Raji (cell line): ENCODE results near the gene HERC3.

Source experiments
- POLR2A ChIP-seq: IDR thresholded peaks from 2 replicates; pipeline ENCODE4 v1.6.1; 2011; ENCODE audit warnings: low read depth, low read length, control low read depth; ENCODE audit not compliant: insufficient read depth

HERC3 gene

DNA sequence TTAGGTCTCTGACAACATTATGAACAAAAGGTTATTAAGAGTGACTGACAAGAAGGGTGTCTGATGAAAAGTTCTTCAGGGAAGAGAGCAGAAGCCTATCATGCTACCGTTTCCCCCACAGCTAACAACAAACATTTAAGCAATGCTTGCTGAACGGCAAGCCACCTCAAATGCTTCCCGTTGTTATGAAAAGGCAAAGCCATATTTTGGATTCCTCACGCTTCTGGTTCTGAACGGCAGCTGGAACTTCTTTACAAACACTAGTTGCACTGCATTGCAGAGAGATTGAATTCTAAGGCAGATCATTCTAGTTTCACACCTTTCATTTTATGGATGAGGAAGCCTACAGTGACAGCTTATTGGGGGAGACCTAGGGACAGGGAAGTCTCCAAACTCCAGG lies 153.9 kb downstream of the HERC3 start:
- no peak for TF ChIP-seq POLR2A

DNA sequence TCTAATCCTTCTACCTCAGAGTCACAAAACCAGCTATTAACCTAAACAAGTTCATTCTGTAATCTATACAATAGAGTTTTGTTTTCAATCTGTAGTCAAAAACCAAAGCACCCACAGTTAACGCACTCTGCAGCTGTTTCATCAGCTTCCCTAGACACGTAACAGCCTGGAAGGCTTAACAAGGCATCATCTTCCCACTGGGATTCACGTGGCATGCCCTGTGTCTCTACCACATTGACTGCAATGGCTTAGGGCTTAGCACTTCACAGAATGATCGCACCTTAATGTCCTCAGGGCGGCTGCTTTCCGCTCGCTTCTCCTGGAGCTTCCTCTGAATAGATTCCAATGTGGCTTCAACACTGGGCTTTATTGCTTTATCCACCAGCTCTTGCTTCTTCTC lies 155.1 kb downstream of the HERC3 start:
- no peak for TF ChIP-seq POLR2A

DNA sequence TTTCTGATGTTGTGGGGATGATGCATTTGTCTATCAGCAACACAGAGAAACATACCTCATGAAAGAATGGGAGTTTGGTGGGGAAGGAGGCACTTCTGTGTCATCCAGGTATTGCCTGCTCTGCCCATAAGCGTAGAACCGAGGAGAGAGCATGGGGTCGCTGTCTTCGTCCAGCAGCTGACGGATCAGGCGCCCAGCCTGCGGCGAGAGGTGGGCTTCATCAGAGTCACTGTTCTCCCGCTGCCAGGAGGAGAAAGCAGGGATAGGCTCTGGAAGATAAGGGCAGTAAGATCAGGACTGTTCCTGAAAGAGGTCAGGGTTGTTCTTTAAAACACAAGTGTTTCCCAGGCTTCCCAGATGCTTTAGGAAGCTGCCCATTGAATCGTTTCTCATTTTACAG lies 158.1 kb downstream of the HERC3 start:
- TF ChIP-seq POLR2A = no peak

DNA sequence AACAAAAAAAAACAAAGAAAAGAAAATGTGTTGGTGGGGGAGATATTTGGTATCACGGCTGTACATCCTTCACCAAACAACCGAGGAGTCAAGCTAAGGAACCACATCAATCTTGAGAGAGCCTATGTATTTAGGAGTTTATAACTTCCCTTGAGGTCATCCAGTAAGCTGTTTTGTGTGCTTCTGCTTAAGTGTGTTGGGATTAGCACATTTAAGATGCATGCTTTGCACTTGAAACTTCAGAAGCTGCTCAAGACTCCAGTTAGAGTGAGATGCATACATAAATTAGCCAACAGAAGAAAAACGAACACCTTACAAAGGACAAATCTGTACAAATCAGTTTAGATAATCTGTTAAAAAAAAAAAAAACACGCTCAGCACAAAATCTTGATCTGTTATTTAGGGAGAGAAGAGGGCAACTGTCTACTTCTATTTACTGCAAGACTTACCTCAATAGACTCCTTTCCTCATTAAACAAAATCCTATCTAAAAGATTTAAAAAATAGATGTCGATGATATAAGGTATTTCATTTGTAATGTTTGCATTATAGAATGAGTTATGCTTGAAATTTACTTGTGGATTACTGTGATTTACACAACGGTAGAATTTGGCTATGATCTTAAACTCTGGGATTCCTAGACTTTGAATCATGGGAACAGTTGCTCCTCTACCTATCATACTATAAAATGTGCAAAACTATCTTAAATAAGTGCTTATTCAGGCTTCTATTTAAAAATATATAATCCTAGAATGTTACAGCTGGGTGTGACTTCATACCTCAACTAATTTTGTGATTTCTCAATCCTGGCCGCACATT lies 159.2 kb downstream of the HERC3 start:
- no peak for TF ChIP-seq POLR2A

DNA sequence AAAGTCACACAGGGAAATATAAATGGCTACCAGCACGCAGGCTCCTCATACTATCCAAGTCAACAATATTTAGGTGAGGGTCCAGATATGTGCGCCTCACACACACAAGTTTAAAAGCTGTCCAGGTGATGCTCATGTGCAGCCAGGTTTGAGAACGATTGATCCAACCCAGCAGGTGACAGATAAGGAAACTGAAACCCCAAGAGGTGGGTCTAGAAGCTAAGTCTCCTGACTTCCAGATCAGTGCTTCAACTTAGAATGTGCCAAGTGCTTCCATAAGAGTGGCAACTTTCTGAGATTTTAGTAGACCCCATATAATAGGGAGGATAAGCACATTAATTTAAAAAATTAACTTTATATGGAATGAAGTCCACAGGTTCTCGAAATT lies 159.8 kb downstream of the HERC3 start:
- no peak for TF ChIP-seq POLR2A

DNA sequence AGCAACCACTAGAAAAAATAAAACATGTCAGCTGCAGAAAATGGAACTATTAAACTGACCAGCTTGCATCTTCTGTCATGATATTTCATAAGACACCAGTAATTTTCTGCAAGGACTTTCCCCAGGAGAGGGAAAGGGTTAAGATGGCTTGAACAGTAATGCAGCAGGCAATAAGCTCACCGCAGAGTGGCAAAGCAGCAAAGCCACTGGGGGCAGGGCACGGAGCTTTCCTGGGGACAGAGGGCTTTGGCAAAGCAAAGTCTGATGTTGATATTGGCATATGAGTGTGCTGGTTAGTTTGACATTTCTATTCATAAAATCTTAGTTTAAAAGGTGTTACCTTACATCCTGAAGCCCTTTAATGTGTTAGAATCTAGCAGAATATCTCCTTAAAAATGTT lies 160.5 kb downstream of the HERC3 start:
- TF ChIP-seq POLR2A = no peak

DNA sequence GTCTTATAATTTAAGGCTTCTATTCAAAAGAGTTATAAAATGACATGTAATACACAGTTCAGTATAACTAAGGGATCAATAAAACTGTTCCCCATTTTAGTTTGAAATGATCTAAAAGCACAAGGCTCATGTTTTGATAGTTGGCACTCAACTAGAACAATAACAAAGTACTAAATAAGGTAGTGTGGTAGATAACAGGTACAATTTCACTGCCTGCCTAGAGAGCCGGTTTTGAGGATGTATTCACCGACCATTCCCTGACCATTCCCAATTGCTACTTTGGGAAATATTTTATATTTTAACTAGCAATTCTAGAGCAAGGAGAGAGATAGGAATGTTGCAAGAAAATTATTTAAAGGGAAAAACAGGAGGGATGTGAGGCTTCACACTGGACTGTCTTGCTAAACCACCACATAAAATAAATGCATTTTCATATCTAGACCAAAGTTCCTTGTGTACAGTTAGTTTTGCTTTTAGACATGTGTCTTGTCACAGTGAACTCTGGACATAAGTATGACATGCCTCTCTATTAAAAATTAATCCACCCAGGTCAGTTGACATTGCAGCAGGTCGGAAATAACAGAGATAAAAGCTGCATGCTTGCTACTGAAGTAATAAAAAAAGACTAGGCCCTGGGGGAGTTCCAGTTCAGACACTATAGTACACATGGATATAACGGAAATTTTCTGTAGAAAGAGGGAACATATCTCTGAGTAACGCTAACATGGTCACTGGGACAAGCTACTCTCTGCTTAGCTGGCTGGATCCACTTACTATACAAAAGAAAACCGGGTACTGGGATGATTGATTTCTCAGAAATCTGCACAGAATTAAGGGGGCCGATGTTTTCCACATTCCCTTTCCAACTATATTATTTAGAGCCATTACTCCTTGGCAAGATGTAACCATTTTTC lies 161.6 kb downstream of the HERC3 start:
- no peak for TF ChIP-seq POLR2A

DNA sequence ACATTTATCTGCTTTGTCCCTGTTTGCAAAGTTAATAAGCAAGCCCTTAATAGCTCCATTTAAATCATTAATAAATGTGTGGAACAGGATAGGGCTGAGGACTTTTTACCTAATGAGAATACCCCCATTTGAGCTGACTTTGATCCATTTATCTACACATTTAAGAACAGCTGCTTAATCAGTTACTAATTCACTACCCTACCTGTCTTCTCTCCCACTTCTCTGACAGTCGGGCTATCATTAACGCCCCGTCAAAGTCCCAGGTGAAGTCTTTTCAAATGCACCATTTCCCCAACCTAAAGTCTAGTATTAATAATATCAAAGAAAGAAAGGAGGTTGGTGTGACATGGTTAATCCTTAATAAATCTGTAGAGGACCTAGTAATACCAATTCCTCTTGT lies 162.5 kb downstream of the HERC3 start:
- TF ChIP-seq POLR2A = no peak

DNA sequence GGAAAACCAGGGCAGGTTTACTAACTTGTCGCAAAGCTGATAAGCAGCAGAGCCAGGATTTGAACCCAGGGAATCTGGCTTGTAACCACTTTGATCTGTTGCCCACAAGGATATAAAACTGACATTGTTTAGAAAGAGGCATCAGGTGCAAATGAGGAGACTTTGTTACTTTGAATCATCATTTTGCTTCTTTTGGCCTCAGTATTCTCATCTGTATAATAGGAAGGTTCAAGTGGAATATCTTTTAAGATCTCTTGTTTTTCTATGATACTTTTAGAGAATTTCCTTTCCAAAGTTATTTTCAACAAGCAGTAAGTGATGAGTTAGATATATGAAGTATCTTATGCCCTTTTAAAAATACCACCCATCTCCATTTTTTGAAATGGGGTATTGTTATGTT lies 163.2 kb downstream of the HERC3 start:
- TF ChIP-seq POLR2A = no peak

DNA sequence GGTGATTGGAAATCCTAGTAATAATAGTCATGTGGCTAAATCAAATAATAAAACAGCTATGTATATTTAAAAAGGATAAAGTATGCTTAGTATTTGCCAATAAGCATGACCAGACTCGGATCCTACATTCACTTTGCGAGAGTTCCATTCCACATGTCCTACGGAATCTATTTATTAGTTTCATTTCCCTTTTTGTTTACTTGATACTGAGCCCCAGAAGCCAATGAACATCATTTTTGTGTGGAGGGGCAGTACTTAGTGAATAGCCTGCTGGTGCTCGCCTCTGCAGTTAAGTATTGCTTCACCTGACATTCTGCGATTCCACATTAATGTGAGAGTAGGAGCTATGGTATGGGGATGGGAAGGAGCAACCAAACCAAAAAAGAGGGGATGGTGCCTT lies 163.9 kb downstream of the HERC3 start:
- no peak for TF ChIP-seq POLR2A

DNA sequence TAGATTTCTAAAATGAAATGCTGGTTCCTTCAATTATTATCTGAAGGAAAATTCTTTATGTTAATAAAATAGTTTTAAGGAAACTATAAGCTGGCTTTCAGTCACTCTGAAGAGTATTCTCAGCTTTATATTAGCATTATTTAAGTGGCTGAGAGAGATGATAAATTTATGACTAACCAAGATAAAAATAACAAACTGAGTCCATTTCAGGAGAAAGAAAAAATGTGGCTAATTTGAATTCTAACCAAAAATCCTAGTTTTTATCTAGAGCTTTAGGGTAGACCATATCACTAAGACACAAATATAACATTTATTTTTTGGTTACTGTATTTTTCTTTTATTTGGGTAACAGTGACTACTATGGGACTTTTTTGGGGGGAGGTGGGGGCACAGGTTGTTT lies 164.8 kb downstream of the HERC3 start:
- TF ChIP-seq POLR2A = no peak

DNA sequence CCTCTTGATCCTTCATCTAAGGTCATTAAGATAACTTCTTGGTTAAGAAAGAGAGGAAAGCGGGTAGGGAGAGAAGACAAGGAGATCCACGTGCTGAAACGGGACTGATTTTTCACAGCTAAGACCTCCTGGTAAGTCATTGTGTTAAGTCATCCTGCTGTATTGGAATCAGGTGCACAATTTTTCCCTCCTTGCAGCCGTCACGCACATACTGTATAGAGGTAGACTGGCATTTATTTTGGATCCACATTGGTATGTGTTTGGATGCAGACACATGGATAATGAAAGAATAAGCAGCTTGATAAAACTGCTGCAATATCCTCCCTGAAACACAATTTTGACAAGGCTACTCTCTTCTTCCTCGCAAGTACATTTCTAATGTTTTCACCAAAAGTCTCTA lies 165.5 kb downstream of the HERC3 start:
- no peak for TF ChIP-seq POLR2A
